ENCODE data around the gene CYP3A7. TPM values are rescaled to one million over a fixed set of nuclear protein-coding genes. Genes with fewer than 3 reads are reported as not detected.

CYP3A7 gene
- total and polyA plus RNA-seq, 2 of the 13 experiments (the other 11 are each of a cell fraction or from before 2014, with no cell fraction given): 5.8 to 6.4 TPM

DNA sequence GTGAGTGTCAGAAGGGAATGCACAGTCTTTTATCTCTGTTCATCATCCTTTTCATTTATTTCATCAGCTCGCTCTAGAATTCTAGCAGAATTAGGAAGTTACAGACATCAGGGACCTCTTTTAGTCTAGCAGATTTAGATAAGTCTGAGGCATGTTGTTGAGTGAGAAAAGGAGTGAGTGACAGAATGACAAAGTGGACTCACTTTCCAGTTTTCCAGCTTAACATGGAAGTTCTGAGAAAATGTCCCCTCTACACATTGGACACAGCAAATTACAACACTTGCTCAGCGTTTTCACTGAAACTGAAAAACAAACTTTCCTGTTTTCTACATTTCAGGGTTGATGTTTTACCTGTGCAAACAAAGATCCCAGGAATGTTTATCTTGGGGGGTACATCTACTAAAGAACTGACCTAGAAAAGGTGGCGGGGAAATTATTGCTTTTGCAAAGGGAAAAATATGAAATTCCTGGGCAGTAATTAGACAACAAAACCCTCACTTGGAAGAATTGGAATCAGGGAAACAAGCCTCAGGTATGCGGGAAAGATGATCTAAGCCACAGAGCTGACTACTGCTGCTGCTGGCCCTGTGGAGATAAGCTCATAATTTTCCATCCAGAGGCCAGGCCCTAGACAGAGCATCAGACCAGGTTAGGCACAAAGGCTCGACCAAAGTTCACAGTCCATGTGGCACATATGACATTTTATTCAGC, 40.6 kb downstream of the CYP3A7 start (continued):
- TF ChIP-seq, protein P1, sequence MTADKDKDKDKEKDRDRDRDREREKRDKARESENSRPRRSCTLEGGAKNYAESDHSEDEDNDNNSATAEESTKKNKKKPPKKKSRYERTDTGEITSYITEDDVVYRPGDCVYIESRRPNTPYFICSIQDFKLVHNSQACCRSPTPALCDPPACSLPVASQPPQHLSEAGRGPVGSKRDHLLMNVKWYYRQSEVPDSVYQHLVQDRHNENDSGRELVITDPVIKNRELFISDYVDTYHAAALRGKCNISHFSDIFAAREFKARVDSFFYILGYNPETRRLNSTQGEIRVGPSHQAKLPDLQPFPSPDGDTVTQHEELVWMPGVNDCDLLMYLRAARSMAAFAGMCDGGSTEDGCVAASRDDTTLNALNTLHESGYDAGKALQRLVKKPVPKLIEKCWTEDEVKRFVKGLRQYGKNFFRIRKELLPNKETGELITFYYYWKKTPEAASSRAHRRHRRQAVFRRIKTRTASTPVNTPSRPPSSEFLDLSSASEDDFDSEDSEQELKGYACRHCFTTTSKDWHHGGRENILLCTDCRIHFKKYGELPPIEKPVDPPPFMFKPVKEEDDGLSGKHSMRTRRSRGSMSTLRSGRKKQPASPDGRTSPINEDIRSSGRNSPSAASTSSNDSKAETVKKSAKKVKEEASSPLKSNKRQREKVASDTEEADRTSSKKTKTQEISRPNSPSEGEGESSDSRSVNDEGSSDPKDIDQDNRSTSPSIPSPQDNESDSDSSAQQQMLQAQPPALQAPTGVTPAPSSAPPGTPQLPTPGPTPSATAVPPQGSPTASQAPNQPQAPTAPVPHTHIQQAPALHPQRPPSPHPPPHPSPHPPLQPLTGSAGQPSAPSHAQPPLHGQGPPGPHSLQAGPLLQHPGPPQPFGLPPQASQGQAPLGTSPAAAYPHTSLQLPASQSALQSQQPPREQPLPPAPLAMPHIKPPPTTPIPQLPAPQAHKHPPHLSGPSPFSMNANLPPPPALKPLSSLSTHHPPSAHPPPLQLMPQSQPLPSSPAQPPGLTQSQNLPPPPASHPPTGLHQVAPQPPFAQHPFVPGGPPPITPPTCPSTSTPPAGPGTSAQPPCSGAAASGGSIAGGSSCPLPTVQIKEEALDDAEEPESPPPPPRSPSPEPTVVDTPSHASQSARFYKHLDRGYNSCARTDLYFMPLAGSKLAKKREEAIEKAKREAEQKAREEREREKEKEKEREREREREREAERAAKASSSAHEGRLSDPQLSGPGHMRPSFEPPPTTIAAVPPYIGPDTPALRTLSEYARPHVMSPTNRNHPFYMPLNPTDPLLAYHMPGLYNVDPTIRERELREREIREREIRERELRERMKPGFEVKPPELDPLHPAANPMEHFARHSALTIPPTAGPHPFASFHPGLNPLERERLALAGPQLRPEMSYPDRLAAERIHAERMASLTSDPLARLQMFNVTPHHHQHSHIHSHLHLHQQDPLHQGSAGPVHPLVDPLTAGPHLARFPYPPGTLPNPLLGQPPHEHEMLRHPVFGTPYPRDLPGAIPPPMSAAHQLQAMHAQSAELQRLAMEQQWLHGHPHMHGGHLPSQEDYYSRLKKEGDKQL (CRISPR knock-in tag; IDR thresholded peaks at IDR 0.05; ENCODE audit: low read depth): 0 out of 2 replicates have a peak, but pooled peaks have one; percentile 12
- TF ChIP-seq ZNF879 (CRISPR knock-in tag; IDR thresholded peaks at IDR 0.05) (no peak), ZNF678 (CRISPR knock-in tag; IDR thresholded peaks at IDR 0.05) (no peak), MNT (IDR thresholded peaks at IDR 0.05) (no peak), FUBP1 (CRISPR knock-in tag; IDR thresholded peaks at IDR 0.05; ENCODE audit: borderline replicate concordance) (no peak), ZNF451 (CRISPR knock-in tag; IDR thresholded peaks at IDR 0.05) (no peak), RARA (CRISPR knock-in tag; IDR thresholded peaks at IDR 0.05) (peak; percentile 73), SP5 (CRISPR knock-in tag; IDR thresholded peaks at IDR 0.05; ENCODE audit: borderline replicate concordance, low read depth) (0 out of 2 replicates have a peak, but pooled peaks have one; percentile 43), MAFF (IDR thresholded peaks at IDR 0.05; ENCODE audit: low read depth, low read length) (peak; percentile 55; the same call in 1 of the 2 replicates), NFRKB (IDR thresholded peaks at IDR 0.05) (no peak)
- TF ChIP-seq, protein P2, sequence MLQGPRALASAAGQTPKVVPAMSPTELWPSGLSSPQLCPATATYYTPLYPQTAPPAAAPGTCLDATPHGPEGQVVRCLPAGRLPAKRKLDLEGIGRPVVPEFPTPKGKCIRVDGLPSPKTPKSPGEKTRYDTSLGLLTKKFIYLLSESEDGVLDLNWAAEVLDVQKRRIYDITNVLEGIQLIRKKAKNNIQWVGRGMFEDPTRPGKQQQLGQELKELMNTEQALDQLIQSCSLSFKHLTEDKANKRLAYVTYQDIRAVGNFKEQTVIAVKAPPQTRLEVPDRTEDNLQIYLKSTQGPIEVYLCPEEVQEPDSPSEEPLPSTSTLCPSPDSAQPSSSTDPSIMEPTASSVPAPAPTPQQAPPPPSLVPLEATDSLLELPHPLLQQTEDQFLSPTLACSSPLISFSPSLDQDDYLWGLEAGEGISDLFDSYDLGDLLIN (CRISPR knock-in tag; IDR thresholded peaks at IDR 0.05; ENCODE audit: borderline replicate concordance): no peak
- TF ChIP-seq, protein P3, sequence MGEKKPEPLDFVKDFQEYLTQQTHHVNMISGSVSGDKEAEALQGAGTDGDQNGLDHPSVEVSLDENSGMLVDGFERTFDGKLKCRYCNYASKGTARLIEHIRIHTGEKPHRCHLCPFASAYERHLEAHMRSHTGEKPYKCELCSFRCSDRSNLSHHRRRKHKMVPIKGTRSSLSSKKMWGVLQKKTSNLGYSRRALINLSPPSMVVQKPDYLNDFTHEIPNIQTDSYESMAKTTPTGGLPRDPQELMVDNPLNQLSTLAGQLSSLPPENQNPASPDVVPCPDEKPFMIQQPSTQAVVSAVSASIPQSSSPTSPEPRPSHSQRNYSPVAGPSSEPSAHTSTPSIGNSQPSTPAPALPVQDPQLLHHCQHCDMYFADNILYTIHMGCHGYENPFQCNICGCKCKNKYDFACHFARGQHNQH (CRISPR knock-in tag; IDR thresholded peaks at IDR 0.05): peak; percentile 68; the same call in 1 of the 2 replicates
- TF ChIP-seq, protein P4, sequence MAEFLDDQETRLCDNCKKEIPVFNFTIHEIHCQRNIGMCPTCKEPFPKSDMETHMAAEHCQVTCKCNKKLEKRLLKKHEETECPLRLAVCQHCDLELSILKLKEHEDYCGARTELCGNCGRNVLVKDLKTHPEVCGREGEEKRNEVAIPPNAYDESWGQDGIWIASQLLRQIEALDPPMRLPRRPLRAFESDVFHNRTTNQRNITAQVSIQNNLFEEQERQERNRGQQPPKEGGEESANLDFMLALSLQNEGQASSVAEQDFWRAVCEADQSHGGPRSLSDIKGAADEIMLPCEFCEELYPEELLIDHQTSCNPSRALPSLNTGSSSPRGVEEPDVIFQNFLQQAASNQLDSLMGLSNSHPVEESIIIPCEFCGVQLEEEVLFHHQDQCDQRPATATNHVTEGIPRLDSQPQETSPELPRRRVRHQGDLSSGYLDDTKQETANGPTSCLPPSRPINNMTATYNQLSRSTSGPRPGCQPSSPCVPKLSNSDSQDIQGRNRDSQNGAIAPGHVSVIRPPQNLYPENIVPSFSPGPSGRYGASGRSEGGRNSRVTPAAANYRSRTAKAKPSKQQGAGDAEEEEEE (CRISPR knock-in tag; IDR thresholded peaks at IDR 0.05; ENCODE audit: borderline replicate concordance): no peak
